GM19328 (cell line): ENCODE measurements around the gene C10orf62.
"Not testable (repeated sequence)": the region's sequence is repeated elsewhere in the genome, so short reads cannot be mapped to it uniquely, and the experiment has no call there.

Experiments used
- ATAC-seq: cut with Tn5 transposase; IDR thresholded peaks from one replicate; pipeline ENCODE4 v1.9.1; 2021; ENCODE audit warnings: mild to moderate bottlenecking, moderate library complexity; ENCODE audit not compliant: unreplicated experiment

The C10orf62 gene

GRCh38 chr10:97564776-97565175 is 24.7 kb upstream of the C10orf62 start:
- ATAC-seq: no peak

GRCh38 chr10:97566336-97566996 is 23.1 kb upstream of the C10orf62 start:
- ATAC-seq: no peak

- ATAC-seq: no peak
These were observed 21.6 kb upstream of the C10orf62 start for GRCh38 chr10:97567891-97568290.

GRCh38 chr10:97570146-97570788 is 19.3 kb upstream of the C10orf62 start:
- ATAC-seq: no peak

- ATAC-seq: no peak
These were observed 18.6 kb upstream of the C10orf62 start for GRCh38 chr10:97570789-97571471.

- ATAC-seq: no peak
These were observed 17.9 kb upstream of the C10orf62 start for GRCh38 chr10:97571622-97572021.

GRCh38 chr10:97572214-97572989 is 17.1 kb upstream of the C10orf62 start, which contains the start of gene ANKRD2:
ANKRD2 (plus strand) TSS chr10:97572779; CDS start chr10:97572789, 10 bp downstream.
- ATAC-seq: peak; percentile 76

GRCh38 chr10:97573021-97573420 is 16.5 kb upstream of the C10orf62 start:
- no peak for ATAC-seq

- no peak for ATAC-seq
These were observed 15.8 kb upstream of the C10orf62 start for GRCh38 chr10:97573672-97574071.

- ATAC-seq: no peak
These were observed 15.0 kb upstream of the C10orf62 start for GRCh38 chr10:97574374-97575126.

- ATAC-seq: no peak
These were observed 14.3 kb upstream of the C10orf62 start for GRCh38 chr10:97575127-97575668.

- ATAC-seq: not testable (repeated sequence)
These were observed 13.0 kb upstream of the C10orf62 start for GRCh38 chr10:97576487-97576886.

GRCh38 chr10:97577701-97578100 is 11.8 kb upstream of the C10orf62 start:
- ATAC-seq: no peak

GRCh38 chr10:97578171-97578844 is 11.2 kb upstream of the C10orf62 start:
- no peak for ATAC-seq

GRCh38 chr10:97580421-97581367 is 8.8 kb upstream of the C10orf62 start:
- ATAC-seq: no peak

- ATAC-seq: no peak
These were observed 7.4 kb upstream of the C10orf62 start for GRCh38 chr10:97582169-97582568.

GRCh38 chr10:97583476-97583875 is 6.0 kb upstream of the C10orf62 start:
- ATAC-seq: no peak

- ATAC-seq: no peak
These were observed 5.3 kb upstream of the C10orf62 start, which contains the start of gene HOGA1 for GRCh38 chr10:97584060-97584797. HOGA1 (plus strand) TSS chr10:97584389; CDS start chr10:97584704, 315 bp downstream.
